ENCODE results near the gene UNC45B. TPM values are rescaled to one million over a fixed set of nuclear protein-coding genes. Genes with fewer than 3 reads are reported as not detected.
"Not testable (repeated sequence)": the region's sequence is repeated elsewhere in the genome, so short reads cannot be mapped to it uniquely, and the experiment has no call there.

UNC45B gene
- total RNA-seq, 1 experiment from 2014 or later: not detected

DNA sequence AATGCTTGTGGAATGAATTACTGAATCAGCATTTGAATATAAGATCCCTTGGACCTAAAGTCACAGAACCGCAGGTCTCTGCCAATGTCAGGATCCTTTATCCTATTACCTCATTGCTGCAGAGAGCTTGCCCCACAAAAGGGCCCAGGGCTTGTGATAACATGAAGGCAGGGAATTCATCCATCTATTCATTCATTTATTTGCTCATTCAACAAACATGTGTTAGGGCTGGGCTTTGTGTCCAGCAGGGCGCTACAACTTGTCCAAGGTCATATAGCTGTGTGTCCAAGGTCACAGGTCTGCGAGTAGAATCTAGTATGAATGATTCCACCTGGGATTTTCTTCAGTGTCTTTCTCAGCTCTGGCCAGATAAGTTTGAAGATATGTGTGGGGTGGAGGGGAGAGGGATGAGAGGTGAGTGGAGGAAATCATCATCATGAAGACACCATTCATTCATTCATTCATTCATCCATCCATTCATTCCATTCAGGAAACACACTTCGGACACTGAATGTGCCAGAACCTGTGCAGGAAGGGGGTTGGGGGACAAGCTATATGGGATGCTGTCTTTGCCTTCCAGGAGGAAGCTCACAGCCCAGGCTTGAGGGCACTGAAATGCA lies 1.3 kb upstream of the UNC45B start:
- Histone ChIP-seq H3K9ac (ENCODE audit: low read length) (no peak overlapping the region), H3K4me3 (ENCODE audit: low read length) (no peak overlapping the region), H3K79me2 (ENCODE audit: low read length) (peaks cover 8% of the 10 kb centered on the region), H3K9me2 (replicated peaks; ENCODE audit: insufficient read depth, low read length) (no peaks in the 10 kb centered on the region), H4K20me1 (ENCODE audit: insufficient read depth, low read depth, low read length) (no peaks in the 10 kb centered on the region), H3K4me2 (ENCODE audit: low read depth, low read length, poor library complexity, severe bottlenecking) (no peak overlapping the region), H2AFZ (ENCODE audit: low read length) (no peak overlapping the region), H3K9me3 (ENCODE audit: low read length) (no peaks in the 10 kb centered on the region), H3K36me3 (ENCODE audit: insufficient read depth, low read length) (no peaks in the 10 kb centered on the region), H3K4me1 (ENCODE audit: low read length) (no peaks in the 10 kb centered on the region), H3K27ac (ENCODE audit: low read length) (no peak overlapping the region), H3K27me3 (ENCODE audit: low read length) (no peaks in the 10 kb centered on the region)
- DNase-seq: no peak

DNA sequence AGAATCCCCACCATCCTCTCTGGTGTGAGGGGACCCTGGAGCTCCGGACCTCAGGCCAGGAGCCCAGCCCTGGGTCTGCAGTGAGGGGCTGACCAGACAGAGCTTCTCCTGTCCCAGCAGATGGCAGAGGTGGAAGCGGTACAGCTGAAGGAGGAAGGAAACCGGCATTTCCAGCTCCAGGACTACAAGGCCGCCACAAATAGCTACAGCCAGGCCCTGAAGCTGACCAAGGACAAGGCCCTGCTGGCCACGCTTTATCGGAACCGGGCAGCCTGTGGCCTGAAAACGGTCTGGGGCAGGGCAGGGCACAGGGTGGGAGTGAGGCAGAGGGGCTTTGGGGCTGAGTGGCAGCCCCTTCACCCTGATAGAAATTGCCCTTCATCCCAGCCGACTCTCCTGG lies 527 bp downstream of the UNC45B start:
- Histone ChIP-seq H3K4me1 (ENCODE audit: low read length) (no peaks in the 10 kb centered on the region), H3K36me3 (ENCODE audit: insufficient read depth, low read length) (no peaks in the 10 kb centered on the region), H3K4me3 (ENCODE audit: low read length) (no peak overlapping the region), H4K20me1 (ENCODE audit: insufficient read depth, low read depth, low read length) (no peaks in the 10 kb centered on the region), H2AFZ (ENCODE audit: low read length) (no peak overlapping the region), H3K27me3 (ENCODE audit: low read length) (no peaks in the 10 kb centered on the region), H3K4me2 (ENCODE audit: low read depth, low read length, poor library complexity, severe bottlenecking) (no peak overlapping the region), H3K9ac (ENCODE audit: low read length) (no peak overlapping the region), H3K27ac (ENCODE audit: low read length) (no peak overlapping the region), H3K79me2 (ENCODE audit: low read length) (no peaks in the 10 kb centered on the region), H3K9me2 (replicated peaks; ENCODE audit: insufficient read depth, low read length) (no peaks in the 10 kb centered on the region), H3K9me3 (ENCODE audit: low read length) (no peaks in the 10 kb centered on the region)
- DNase-seq: no peak

DNA sequence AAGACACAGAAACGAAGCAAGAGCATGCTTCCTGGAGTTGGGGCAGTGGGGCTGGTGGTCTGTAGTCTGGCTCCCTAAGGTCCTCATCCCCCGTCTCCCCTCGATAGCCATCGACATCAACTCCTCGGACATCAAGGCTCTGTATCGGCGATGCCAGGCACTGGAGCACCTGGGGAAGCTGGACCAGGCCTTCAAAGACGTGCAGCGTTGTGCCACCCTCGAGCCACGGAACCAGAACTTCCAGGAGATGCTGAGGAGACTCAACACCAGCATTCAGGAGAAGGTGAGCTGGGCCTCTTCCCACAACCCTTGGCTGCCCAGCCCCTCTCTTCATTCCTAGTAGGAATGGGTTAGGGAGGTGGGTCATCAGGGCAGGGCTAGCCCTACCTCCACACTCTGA lies 2.3 kb downstream of the UNC45B start:
- no peak overlapping the region for H3K4me3 ChIP-seq (ENCODE audit: low read length)
- H3K4me2 ChIP-seq (ENCODE audit: low read depth, low read length, poor library complexity, severe bottlenecking): no peak overlapping the region
- no peaks in the 10 kb centered on the region for H4K20me1 ChIP-seq (ENCODE audit: insufficient read depth, low read depth, low read length)
- H3K27ac ChIP-seq (ENCODE audit: low read length): no peak overlapping the region
- H3K27me3 ChIP-seq (ENCODE audit: low read length): no peaks in the 10 kb centered on the region
- H3K9me2 ChIP-seq (replicated peaks; ENCODE audit: insufficient read depth, low read length): no peaks in the 10 kb centered on the region
- H3K36me3 ChIP-seq (ENCODE audit: insufficient read depth, low read length): no peaks in the 10 kb centered on the region
- no peaks in the 10 kb centered on the region for H3K4me1 ChIP-seq (ENCODE audit: low read length)
- no peaks in the 10 kb centered on the region for H3K79me2 ChIP-seq (ENCODE audit: low read length)
- no peak for DNase-seq
- no peaks in the 10 kb centered on the region for H3K9me3 ChIP-seq (ENCODE audit: low read length)
- H3K9ac ChIP-seq (ENCODE audit: low read length): no peak overlapping the region
- no peak overlapping the region for H2AFZ ChIP-seq (ENCODE audit: low read length)

DNA sequence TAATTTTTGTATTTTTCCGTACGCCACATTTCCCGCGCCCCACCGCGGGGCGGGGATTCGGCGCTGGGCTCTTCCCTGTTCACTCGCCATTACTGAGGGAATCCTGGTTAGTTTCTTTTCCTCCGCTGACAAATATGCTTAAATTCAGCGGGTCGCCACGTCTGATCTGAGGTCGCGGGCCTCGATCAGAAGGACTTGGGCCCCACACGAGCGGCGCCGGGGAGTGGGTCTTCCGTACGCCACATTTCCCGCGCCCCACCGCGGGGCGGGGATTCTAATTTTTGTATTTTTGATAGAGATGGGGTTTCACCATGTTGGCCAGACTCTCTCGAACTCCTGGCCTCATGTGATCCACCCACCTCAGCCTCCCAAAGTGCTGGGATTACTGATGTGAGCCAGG lies 3.5 kb downstream of the UNC45B start:
- not testable (repeated sequence) for H3K9me2 ChIP-seq (replicated peaks; ENCODE audit: insufficient read depth, low read length); DNase-seq; H3K9me3 ChIP-seq (ENCODE audit: low read length); H2AFZ ChIP-seq (ENCODE audit: low read length); H3K9ac ChIP-seq (ENCODE audit: low read length); H3K4me1 ChIP-seq (ENCODE audit: low read length); H3K79me2 ChIP-seq (ENCODE audit: low read length); H4K20me1 ChIP-seq (ENCODE audit: insufficient read depth, low read depth, low read length); H3K4me3 ChIP-seq (ENCODE audit: low read length); H3K36me3 ChIP-seq (ENCODE audit: insufficient read depth, low read length); H3K27me3 ChIP-seq (ENCODE audit: low read length); H3K27ac ChIP-seq (ENCODE audit: low read length); H3K4me2 ChIP-seq (ENCODE audit: low read depth, low read length, poor library complexity, severe bottlenecking)

DNA sequence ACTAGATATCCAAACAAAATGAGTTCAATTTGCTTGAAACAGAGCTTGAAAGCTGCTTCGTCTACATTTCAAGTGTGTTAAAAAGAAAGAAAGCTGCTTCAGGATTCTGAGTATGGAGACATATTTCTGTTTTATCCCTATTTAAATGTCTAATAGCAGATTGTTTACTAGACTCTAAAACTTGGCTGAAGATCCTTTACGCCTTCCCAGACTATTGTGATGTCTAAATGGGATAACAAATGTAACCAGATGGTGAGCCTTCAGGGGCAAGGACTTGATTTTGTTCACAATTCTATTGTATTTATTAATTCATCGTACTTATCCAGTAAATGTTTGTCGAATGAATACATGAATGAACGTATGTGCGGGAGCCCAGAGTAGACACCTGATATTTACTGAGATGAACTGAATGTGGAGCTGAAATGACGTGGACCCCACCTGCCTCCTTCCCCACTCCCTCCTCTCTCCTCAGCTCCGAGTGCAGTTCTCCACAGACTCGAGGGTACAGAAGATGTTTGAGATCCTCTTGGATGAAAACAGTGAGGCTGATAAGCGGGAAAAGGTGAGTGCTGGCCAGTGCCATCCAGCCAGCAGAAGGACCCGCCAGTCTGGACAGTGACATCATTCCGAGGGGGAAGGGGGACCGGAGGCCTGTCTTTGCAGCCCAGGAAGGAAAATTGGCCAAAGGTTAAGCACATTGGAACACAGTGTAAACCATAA lies 5.0 kb downstream of the UNC45B start:
- Histone ChIP-seq H3K27me3 (ENCODE audit: low read length) (no peaks in the 10 kb centered on the region), H3K4me3 (ENCODE audit: low read length) (no peak overlapping the region), H3K79me2 (ENCODE audit: low read length) (no peaks in the 10 kb centered on the region), H2AFZ (ENCODE audit: low read length) (no peak overlapping the region), H3K9ac (ENCODE audit: low read length) (no peak overlapping the region), H3K4me2 (ENCODE audit: low read depth, low read length, poor library complexity, severe bottlenecking) (no peak overlapping the region), H3K9me2 (replicated peaks; ENCODE audit: insufficient read depth, low read length) (no peaks in the 10 kb centered on the region), H4K20me1 (ENCODE audit: insufficient read depth, low read depth, low read length) (no peaks in the 10 kb centered on the region), H3K27ac (ENCODE audit: low read length) (no peak overlapping the region), H3K4me1 (ENCODE audit: low read length) (no peaks in the 10 kb centered on the region), H3K9me3 (ENCODE audit: low read length) (no peaks in the 10 kb centered on the region), H3K36me3 (ENCODE audit: insufficient read depth, low read length) (no peaks in the 10 kb centered on the region)
- DNase-seq: no peak

DNA sequence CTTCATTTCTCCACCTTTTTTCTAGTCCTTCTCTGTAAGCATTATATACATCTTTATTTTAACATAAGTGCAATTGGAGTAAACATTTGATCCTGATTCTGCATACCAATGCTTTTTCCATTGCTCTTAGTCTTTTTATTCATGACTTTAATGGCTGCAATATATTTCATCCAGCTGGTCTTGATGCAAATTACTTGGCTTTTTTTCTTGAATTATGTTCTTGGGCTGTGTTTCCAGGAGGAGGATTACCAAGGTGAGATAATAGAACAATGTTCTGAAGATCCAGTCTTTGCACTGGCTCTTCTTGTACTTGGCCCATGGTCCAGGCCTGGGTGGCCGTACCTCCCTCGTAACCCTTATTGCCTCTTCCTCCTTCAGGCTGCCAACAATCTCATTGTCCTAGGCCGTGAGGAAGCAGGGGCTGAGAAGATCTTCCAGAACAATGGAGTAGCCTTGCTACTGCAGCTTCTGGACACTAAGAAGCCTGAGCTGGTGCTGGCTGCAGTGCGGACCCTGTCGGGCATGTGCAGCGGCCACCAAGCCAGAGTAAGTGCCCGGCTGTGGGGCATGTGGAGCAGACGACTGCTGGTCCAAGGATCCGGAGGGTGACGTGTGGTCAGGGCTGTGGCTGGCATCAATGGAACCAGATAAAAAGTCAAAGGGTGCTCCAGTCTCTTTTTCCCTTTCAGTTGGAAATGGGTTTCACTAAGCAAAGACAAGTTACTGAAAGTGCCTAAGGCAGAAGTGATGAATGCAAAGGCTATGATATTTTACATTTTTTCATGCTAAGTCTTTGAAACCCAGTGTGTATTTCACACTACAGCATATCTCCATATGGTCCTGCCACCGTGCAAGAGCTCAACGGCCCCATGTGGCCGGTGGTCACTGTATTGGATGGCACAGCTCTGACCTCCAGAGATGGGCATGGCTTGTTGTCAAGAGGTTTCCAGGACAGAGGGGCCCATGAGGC lies 6.9 kb downstream of the UNC45B start:
- Histone ChIP-seq H3K27me3 (ENCODE audit: low read length) (no peaks in the 10 kb centered on the region), H3K9me2 (replicated peaks; ENCODE audit: insufficient read depth, low read length) (no peaks in the 10 kb centered on the region), H3K9me3 (ENCODE audit: low read length) (no peaks in the 10 kb centered on the region), H3K4me2 (ENCODE audit: low read depth, low read length, poor library complexity, severe bottlenecking) (no peak overlapping the region), H3K4me1 (ENCODE audit: low read length) (no peaks in the 10 kb centered on the region), H2AFZ (ENCODE audit: low read length) (no peak overlapping the region), H3K4me3 (ENCODE audit: low read length) (no peak overlapping the region), H3K79me2 (ENCODE audit: low read length) (no peaks in the 10 kb centered on the region), H3K36me3 (ENCODE audit: insufficient read depth, low read length) (no peaks in the 10 kb centered on the region), H3K27ac (ENCODE audit: low read length) (no peak overlapping the region), H3K9ac (ENCODE audit: low read length) (no peak overlapping the region), H4K20me1 (ENCODE audit: insufficient read depth, low read depth, low read length) (no peaks in the 10 kb centered on the region)
- no peak for DNase-seq

DNA sequence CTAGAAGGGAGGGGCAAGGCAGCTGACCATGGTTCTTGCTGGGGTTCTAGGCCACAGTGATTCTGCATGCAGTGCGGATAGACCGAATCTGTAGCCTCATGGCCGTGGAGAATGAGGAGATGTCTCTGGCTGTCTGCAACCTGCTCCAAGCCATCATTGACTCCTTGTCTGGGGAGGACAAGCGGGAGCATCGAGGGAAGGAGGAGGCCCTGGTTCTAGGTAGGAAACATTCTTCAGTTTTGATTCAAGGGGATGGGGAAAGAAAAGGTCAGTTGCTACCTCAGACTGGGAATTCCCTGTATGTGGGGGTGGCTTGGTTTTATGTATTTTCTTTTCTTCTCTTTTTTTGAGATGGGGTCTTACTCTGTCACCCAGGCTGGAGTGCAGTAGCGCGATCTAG lies 7.6 kb downstream of the UNC45B start:
- Histone ChIP-seq H3K4me3 (ENCODE audit: low read length) (no peak overlapping the region), H3K27ac (ENCODE audit: low read length) (no peak overlapping the region), H3K9me2 (replicated peaks; ENCODE audit: insufficient read depth, low read length) (no peaks in the 10 kb centered on the region), H4K20me1 (ENCODE audit: insufficient read depth, low read depth, low read length) (no peaks in the 10 kb centered on the region), H2AFZ (ENCODE audit: low read length) (no peak overlapping the region), H3K27me3 (ENCODE audit: low read length) (no peaks in the 10 kb centered on the region), H3K36me3 (ENCODE audit: insufficient read depth, low read length) (no peaks in the 10 kb centered on the region), H3K4me1 (ENCODE audit: low read length) (no peaks in the 10 kb centered on the region), H3K9ac (ENCODE audit: low read length) (no peak overlapping the region), H3K9me3 (ENCODE audit: low read length) (no peaks in the 10 kb centered on the region), H3K79me2 (ENCODE audit: low read length) (no peaks in the 10 kb centered on the region), H3K4me2 (ENCODE audit: low read depth, low read length, poor library complexity, severe bottlenecking) (no peak overlapping the region)
- no peak for DNase-seq

DNA sequence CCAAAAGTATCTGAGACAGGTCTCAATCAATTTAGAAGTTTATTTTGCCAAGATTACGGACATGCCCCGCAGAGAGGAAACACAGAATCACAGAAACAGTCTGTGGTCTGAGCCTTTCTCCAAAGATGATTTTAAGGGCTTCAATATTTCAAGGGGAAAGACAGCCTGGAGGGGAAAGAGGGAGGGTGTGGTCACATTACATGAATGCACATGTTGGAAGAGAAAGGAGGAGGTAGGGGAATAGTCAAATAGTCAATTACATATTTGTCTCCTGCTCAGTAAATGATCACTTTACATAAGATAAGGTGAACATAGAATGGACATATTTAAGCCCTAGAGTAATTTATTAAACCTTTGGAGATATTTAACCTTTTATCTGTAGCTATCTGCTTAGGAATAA lies 12.3 kb downstream of the UNC45B start:
- H3K27ac ChIP-seq (ENCODE audit: low read length): no peak overlapping the region
- H3K4me1 ChIP-seq (ENCODE audit: low read length): no peaks in the 10 kb centered on the region

More for the DNA sequence above, 12.3 kb downstream of the UNC45B start:
- no peak overlapping the region for H3K4me2 ChIP-seq (ENCODE audit: low read depth, low read length, poor library complexity, severe bottlenecking)
- DNase-seq: no peak
- no peak overlapping the region for H2AFZ ChIP-seq (ENCODE audit: low read length)
- H3K27me3 ChIP-seq (ENCODE audit: low read length): no peaks in the 10 kb centered on the region
- H3K9ac ChIP-seq (ENCODE audit: low read length): no peak overlapping the region
- H3K79me2 ChIP-seq (ENCODE audit: low read length): no peaks in the 10 kb centered on the region
- no peaks in the 10 kb centered on the region for H3K9me2 ChIP-seq (replicated peaks; ENCODE audit: insufficient read depth, low read length)
- no peaks in the 10 kb centered on the region for H3K9me3 ChIP-seq (ENCODE audit: low read length)
- no peaks in the 10 kb centered on the region for H3K36me3 ChIP-seq (ENCODE audit: insufficient read depth, low read length)
- H4K20me1 ChIP-seq (ENCODE audit: insufficient read depth, low read depth, low read length): no peaks in the 10 kb centered on the region
- H3K4me3 ChIP-seq (ENCODE audit: low read length): no peak overlapping the region
